ENCODE results near the gene PGA4.
"Not testable (repeated sequence)": the region's sequence is repeated elsewhere in the genome, so short reads cannot be mapped to it uniquely, and the experiment has no call there.

The PGA4 gene

DNA sequence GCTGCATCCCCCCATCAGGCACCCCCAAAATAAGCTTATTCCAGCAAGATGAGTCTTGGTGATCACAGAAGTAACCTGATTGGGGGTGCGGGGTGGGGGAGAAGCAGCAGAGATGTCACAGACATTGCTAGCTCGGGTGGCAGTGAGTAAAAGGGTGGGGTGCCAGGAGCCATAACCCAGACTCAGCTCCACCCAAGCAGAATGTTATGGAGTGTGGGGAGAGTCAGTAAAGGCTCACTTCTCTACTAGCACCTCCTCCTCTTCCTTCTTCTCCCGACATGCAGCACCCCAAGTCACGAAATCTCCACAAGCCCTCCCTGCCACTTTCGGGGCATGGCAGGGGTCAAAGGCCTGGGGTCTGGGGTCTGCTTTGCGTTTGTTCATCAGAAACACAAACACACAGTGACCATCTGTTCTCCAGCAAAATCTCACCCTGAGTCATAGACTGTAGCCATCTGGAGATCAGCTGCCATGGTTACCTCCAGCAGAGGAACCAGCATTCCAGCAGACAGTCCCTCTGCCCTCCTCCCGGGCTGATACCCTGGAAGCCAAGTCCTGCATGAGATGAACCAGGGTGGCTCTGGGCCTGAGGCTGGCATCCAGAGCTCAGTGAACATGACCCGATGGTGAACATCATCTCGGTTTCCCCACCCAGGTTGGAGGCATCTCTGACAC lies 14.4 kb upstream of the PGA4 start:
- DNase-seq: not testable (repeated sequence)

DNA sequence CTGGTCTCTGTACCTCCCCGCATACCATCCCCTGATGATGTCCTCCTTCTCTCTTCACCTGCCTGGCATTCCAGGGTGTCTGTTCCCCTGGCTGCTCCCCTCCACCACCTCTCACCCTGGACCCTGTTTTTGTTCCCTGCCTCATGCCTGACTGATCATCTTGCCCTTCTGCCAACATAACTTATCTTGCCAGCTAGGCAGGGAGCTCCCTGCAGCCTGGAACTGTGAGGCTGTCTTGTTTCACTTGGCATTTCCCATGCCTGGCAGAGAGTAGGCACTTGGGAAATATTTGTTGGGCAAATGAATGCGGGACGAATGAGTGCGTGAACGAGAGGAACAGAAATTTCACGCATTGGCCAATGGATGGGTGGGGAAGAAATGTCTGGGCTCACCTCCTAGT lies 11.5 kb upstream of the PGA4 start:
- DNase-seq: not testable (repeated sequence)

GRCh38 chr11:61211327-61211952 lies 10.7 kb upstream of the PGA4 start:
- DNase-seq: not testable (repeated sequence)

- not testable (repeated sequence) for DNase-seq
Measured at GRCh38 chr11:61212202-61212601, 9.9 kb upstream of the PGA4 start.

- DNase-seq: not testable (repeated sequence)
Measured at GRCh38 chr11:61213711-61214324, 8.3 kb upstream of the PGA4 start.

GRCh38 chr11:61218306-61218705 lies 3.8 kb upstream of the PGA4 start:
- DNase-seq: not testable (repeated sequence)

- DNase-seq: not testable (repeated sequence)
Measured at GRCh38 chr11:61219016-61219415, 3.1 kb upstream of the PGA4 start.

- DNase-seq: not testable (repeated sequence)
Measured at GRCh38 chr11:61222692-61223091, 545 bp downstream of the PGA4 start.

DNA sequence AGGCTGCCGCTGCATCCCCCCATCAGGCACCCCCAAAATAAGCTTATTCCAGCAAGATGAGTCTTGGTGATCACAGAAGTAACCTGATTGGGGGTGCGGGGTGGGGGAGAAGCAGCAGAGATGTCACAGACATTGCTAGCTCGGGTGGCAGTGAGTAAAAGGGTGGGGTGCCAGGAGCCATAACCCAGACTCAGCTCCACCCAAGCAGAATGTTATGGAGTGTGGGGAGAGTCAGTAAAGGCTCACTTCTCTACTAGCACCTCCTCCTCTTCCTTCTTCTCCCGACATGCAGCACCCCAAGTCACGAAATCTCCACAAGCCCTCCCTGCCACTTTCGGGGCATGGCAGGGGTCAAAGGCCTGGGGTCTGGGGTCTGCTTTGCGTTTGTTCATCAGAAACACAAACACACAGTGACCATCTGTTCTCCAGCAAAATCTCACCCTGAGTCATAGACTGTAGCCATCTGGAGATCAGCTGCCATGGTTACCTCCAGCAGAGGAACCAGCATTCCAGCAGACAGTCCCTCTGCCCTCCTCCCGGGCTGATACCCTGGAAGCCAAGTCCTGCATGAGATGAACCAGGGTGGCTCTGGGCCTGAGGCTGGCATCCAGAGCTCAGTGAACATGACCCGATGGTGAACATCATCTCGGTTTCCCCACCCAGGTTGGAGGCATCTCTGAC lies 4.5 kb downstream of the PGA4 start:
- DNase-seq: not testable (repeated sequence)

DNA sequence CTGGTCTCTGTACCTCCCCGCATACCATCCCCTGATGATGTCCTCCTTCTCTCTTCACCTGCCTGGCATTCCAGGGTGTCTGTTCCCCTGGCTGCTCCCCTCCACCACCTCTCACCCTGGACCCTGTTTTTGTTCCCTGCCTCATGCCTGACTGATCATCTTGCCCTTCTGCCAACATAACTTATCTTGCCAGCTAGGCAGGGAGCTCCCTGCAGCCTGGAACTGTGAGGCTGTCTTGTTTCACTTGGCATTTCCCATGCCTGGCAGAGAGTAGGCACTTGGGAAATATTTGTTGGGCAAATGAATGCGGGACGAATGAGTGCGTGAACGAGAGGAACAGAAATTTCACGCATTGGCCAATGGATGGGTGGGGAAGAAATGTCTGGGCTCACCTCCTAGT lies 7.3 kb downstream of the PGA4 start:
- DNase-seq: not testable (repeated sequence)

DNA sequence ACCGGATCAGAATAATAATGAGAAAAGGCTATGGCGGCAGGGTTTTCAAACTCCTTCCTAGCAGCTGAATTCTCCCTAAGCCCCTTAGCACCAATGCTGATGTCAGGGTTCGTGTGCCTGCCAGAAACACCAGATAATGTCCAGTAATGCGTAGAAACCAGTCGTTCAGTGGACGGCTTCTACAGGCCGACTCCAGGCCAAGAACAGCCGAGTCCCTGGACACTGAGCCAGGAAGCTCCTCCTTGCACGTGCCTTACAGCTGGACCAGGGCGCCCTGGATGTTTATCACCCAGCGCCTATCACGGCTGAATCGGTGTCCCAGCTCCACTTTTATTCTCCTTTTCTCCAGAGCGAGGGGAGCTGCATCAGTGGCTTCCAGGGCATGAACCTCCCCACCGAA lies 8.9 kb downstream of the PGA4 start:
- DNase-seq: not testable (repeated sequence)

DNA sequence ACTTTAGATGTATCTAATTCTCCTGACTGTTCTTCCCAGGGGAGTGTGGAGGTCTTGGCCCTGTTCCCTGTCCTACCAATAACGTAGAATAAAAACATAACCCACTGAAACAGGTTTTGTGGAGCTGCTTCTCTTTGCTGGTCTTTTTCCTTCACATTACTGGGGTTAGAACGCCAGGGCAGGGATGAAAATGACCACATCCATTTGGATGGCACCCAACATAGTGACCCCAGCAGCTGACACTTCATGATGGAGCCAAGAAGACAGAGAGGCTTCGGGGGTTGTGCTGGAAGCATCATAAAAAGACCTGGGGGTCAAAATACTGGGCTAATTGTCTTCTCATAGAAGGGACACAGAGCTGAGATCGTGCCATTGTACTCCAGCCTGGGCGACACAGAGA lies 9.4 kb downstream of the PGA4 start:
- DNase-seq: not testable (repeated sequence)

- not testable (repeated sequence) for DNase-seq
Measured at GRCh38 chr11:61232548-61233145, 10.5 kb downstream of the PGA4 start.

- DNase-seq: not testable (repeated sequence)
Measured at GRCh38 chr11:61237130-61237529, 15.0 kb downstream of the PGA4 start.

- not testable (repeated sequence) for DNase-seq
Measured at GRCh38 chr11:61240288-61240687, 18.1 kb downstream of the PGA4 start.

DNA sequence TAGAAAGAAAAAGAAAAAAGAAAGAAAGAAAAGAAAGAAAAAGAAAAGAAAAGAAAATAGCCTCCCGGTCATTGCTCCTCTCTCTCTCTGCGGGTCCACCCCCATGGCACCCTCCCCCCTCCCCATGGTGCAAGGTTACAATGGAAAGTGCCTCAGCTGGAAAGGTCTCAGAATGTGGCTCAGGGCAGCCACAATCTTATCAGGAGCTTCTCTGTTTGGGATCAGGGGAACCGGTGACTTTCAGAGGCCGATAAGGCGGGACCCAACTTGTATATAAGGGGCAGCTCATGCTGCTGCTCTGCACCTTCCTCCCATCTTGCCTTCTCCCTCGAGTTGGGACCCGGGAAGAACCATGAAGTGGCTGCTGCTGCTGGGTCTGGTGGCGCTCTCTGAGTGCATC lies 18.7 kb downstream of the PGA4 start, which contains the start of gene PGA5:
Gene PGA5, plus strand, starts transcription at position 301 of the 400 bp plus-strand sequence. Its CDS starts 52 bp downstream, at position 353.
- not testable (repeated sequence) for DNase-seq

DNA sequence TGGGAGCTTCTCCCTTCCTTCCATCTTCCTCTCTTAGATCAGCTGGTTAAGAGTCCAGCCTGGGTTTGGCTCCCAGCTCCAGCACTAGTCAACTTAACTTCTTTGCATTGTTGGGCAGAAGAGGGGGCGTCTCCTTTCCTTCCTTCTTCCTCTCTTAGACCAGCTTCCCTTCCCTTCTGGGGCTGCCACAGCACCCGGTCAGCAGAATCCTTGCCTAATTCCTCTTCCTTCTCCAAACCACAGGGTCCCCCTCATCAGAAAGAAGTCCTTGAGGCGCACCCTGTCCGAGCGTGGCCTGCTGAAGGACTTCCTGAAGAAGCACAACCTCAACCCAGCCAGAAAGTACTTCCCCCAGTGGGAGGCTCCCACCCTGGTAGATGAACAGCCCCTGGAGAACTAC lies 19.4 kb downstream of the PGA4 start:
- DNase-seq: not testable (repeated sequence)

- DNase-seq: not testable (repeated sequence)
Measured at GRCh38 chr11:61245284-61245964, 23.3 kb downstream of the PGA4 start.

DNA sequence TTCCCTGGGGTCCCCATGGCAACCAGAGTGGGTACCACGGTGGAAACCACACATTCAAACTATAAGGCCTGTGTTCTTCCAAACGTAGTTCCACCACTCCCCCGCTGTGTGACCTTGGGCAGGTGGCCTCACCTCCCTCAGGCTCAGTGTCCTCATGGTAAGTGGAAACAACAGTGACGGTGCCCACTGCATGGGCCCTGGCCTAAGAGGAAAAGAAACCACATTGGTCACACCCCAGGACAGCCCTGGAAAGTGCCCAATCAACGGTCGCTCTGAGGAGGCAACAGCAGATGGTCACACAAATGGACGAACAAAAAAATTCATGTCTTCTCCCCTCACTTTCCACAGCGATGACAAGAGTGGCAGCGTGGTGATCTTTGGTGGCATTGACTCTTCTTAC lies 25.9 kb downstream of the PGA4 start:
- not testable (repeated sequence) for DNase-seq

GRCh38 chr11:61249201-61249600 lies 27.1 kb downstream of the PGA4 start:
- not testable (repeated sequence) for DNase-seq

DNA sequence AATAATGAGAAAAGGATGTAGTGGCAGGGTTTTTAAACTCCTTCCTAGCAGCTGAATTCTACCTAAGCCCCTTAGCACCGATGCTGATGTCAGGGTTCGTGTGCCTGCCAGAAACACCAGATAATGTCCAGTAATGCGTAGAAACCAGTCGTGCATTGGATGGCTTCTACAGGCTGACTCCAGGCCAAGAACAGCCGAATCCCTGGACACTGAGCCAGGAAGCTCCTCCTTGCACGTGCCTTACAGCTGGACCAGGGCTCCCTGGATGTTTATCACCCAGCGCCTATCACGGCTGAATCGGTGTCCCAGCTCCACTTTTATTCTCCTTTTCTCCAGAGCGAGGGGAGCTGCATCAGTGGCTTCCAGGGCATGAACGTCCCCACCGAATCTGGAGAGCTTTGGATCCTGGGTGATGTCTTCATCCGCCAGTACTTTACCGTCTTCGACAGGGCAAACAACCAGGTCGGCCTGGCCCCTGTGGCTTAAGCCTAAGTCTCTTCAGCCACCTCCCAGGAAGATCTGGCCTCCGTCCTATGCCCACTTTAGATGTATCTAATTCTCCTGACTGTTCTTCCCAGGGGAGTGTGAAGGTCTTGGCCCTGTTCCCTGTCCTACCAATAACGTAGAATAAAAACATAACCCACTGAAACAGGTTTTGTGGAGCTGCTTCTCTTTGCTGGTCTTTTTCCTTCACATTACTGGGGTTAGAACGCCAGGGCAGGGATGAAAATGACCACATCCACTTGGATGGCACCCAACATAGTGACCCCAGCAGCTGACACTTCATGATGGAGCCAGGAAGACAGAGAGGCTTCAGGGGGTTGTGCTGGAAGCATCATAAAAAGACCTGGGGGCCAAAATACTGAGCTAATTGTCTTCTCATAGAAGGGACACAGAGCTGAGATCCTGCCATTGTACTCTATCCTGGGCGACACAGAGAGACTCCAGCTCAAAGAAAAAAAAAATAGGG lies 28.9 kb downstream of the PGA4 start:
- DNase-seq: not testable (repeated sequence)
